Neural cell (in vitro differentiated cells): ENCODE data around the gene RPL27A. TPM values are rescaled to one million over a fixed set of nuclear protein-coding genes. Genes with fewer than 3 reads are reported as not detected.

Experiments used
- H2AFZ ChIP-seq: fragments of 200-600, 300-800 bp; sonication (generic), shearing (Covaris generic); 2 replicates; pipeline ENCODE4 v1.6.0; 2014; ENCODE audit warnings: low read depth, mild to moderate bottlenecking, antibody characterized with exemption, low read length, moderate library complexity
- H3F3A ChIP-seq: fragments of 200-600 bp; shearing (Covaris generic); 2 replicates; pipeline ENCODE4 v1.6.1; 2016; ENCODE audit warnings: mild to moderate bottlenecking, moderate library complexity, mixed read lengths, antibody characterized with exemption, low read length; ENCODE audit not compliant: insufficient read depth, poor library complexity, severe bottlenecking
- H3K27ac ChIP-seq: fragments of 200-600, 300-800 bp; sonication (generic), shearing (Covaris generic); 2 replicates; pipeline ENCODE4 v1.5.1; 2014; ENCODE audit warnings: mild to moderate bottlenecking, low read length, moderate library complexity
- H3K27me3 ChIP-seq: fragments of 300-800, 200-600 bp; sonication (generic), shearing (Covaris generic); 2 replicates; pipeline ENCODE4 v1.6.0; 2014; ENCODE audit warnings: mild to moderate bottlenecking, low read depth, low read length, moderate library complexity; ENCODE audit not compliant: insufficient read depth
- H3K36me3 ChIP-seq: fragments of 300-800, 200-600 bp; sonication (generic), shearing (Covaris generic); 2 replicates; pipeline ENCODE4 v1.5.1; 2014; ENCODE audit warnings: mild to moderate bottlenecking, antibody characterized with exemption, low read length, moderate library complexity; ENCODE audit not compliant: insufficient read depth
- H3K4me2 ChIP-seq: fragments of 300-800, 200-600 bp; sonication (generic), shearing (Covaris generic); 2 replicates; pipeline ENCODE4 v1.6.0; 2014; ENCODE audit warnings: mild to moderate bottlenecking, low read length
- H3K4me3 ChIP-seq: fragments of 300-800, 200-600 bp; sonication (generic), shearing (Covaris generic); 2 replicates; pipeline ENCODE4 v1.5.1; 2014; ENCODE audit warnings: mild to moderate bottlenecking, low read length, moderate library complexity
- H3K79me2 ChIP-seq: fragments of 200-600 bp; shearing (Covaris generic); replicated peaks from 2 replicates; pipeline ENCODE4 v1.6.0; 2014; ENCODE audit warnings: mild to moderate bottlenecking, low read length, moderate library complexity; ENCODE audit not compliant: insufficient read depth
- H3K9ac ChIP-seq: fragments of 300-800, 200-600 bp; sonication (generic), shearing (Covaris generic); 2 replicates; pipeline ENCODE4 v1.6.1; 2016; ENCODE audit warnings: mild to moderate bottlenecking, low read length, mixed read lengths
- H3K9me2 ChIP-seq: fragments of 200-600 bp; shearing (Covaris generic); 2 replicates; pipeline ENCODE4 v1.6.1; 2016; ENCODE audit warnings: mild to moderate bottlenecking, low read length, mixed read lengths; ENCODE audit not compliant: insufficient read depth
- H3K9me3 ChIP-seq: fragments of 200-600, 300-800 bp; sonication (generic), shearing (Covaris generic); 2 replicates; pipeline ENCODE4 v1.6.1; 2016; ENCODE audit warnings: mild to moderate bottlenecking, mixed run types, low read length, moderate library complexity, mixed read lengths
- H4K20me1 ChIP-seq: fragments of 200-600 bp; shearing (Covaris generic); 2 replicates; pipeline ENCODE4 v1.6.1; 2016; ENCODE audit warnings: mild to moderate bottlenecking, mixed run types; ENCODE audit not compliant: insufficient read depth
- CTCF ChIP-seq: fragments of 450-650 bp; IDR thresholded peaks from 2 replicates; pipeline ENCODE4 v1.5.1; 2014; ENCODE audit warnings: antibody characterized with exemption, mild to moderate bottlenecking, moderate library complexity; ENCODE audit not compliant: poor library complexity, severe bottlenecking
- EP300 ChIP-seq: fragments of 450-650 bp; conservative IDR thresholded peaks from 2 replicates; pipeline ENCODE4 v1.6.1; 2014; ENCODE audit warnings: antibody characterized with exemption, mild to moderate bottlenecking, moderate library complexity; ENCODE audit not compliant: poor library complexity, severe bottlenecking
- EZH2 ChIP-seq: fragments of 200-600, 300-800 bp; shearing (Covaris generic), sonication (generic); IDR thresholded peaks from 2 replicates; pipeline ENCODE4 v1.6.1; 2014; ENCODE audit warnings: antibody characterized with exemption, low read length, borderline replicate concordance, mild to moderate bottlenecking; ENCODE audit not compliant: insufficient read depth, poor library complexity, severe bottlenecking
- MXI1 ChIP-seq: fragments of 450-650 bp; conservative IDR thresholded peaks from 2 replicates; pipeline ENCODE4 v1.6.1; 2014; ENCODE audit warnings: antibody characterized with exemption, mild to moderate bottlenecking; ENCODE audit not compliant: poor library complexity, severe bottlenecking
- POLR2AphosphoS5 ChIP-seq: IDR thresholded peaks from 2 replicates; pipeline ENCODE4 v1.6.1; 2012
- RAD21 ChIP-seq: fragments of 450-650 bp; conservative IDR thresholded peaks from 2 replicates; pipeline ENCODE4 v1.6.1; 2014; ENCODE audit warnings: antibody characterized with exemption, mild to moderate bottlenecking, moderate library complexity
- REST ChIP-seq: IDR thresholded peaks from 2 replicates; pipeline ENCODE4 v1.6.1; 2012; ENCODE audit warnings: borderline replicate concordance
- SMC3 ChIP-seq: fragments of 450-650 bp; conservative IDR thresholded peaks from 2 replicates; pipeline ENCODE4 v1.6.1; 2014; ENCODE audit warnings: antibody characterized with exemption, mild to moderate bottlenecking, moderate library complexity; ENCODE audit not compliant: poor library complexity
- TAF1 ChIP-seq: IDR thresholded peaks from 2 replicates; pipeline ENCODE4 v1.6.1; 2012; ENCODE audit warnings: low read depth
- polyA plus RNA-seq: library from polyadenylated mRNA; depleted of rRNA; stranded (reverse); fragments of >200 nt; gene quantifications from 2 replicates; pipeline ENCODE4 v1.2.3, GENCODE V29; 2014

RPL27A gene
- polyA plus RNA-seq, 1 donor from 2014 or later: 700 TPM

- Histone ChIP-seq H3K36me3 (no peaks in the 10 kb centered on the region), H3K27me3 (no peaks in the 10 kb centered on the region), H4K20me1 (no peaks in the 10 kb centered on the region), H3K4me3 (no peak overlapping the region), H3K9ac (no peak overlapping the region), H3K4me2 (no peak overlapping the region), H3K9me3 (no peaks in the 10 kb centered on the region), H3F3A (no peaks in the 10 kb centered on the region), H2AFZ (no peak overlapping the region), H3K27ac (no peak overlapping the region), H3K9me2 (no peaks in the 10 kb centered on the region), H3K79me2 (no peaks in the 10 kb centered on the region)
- TF ChIP-seq RAD21 (no peak), TAF1 (no peak), CTCF (no peak), EZH2 (no peak), POLR2AphosphoS5 (no peak), EP300 (no peak), SMC3 (no peak), MXI1 (no peak), REST (no peak)
Observed at GRCh38 chr11:8698379-8698851, 15.8 kb downstream of the RPL27A start.

DNA sequence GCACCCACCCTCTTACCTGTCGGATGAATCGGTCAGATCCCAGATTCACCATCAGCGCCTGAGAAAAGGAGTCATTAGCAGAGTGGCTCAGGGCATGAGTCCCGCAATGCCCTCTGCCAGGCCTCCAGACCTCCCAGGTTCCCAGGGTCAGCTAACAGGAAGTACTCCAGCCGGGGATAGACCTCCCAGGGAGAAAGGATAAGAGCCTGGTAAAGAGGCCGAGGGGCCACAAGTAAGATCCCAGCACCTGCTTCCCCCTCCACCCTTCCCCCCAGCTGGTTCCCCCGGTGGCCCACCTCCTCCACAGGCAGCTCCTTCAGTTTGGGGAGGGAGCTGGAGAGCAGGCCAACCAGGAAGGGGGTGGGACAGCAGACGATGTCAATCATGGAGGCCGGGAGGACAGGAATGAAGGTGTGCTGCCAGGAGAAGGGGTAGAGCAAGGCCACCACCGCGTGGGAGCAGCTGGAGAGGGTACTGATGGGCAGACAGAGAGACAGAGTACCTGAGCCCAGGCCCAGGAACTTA is 16.4 kb downstream of the RPL27A start:
- Histone ChIP-seq H3F3A (no peaks in the 10 kb centered on the region), H3K79me2 (no peaks in the 10 kb centered on the region), H2AFZ (no peak overlapping the region), H3K9me3 (no peaks in the 10 kb centered on the region), H3K27me3 (no peaks in the 10 kb centered on the region), H3K4me2 (no peak overlapping the region), H4K20me1 (no peaks in the 10 kb centered on the region), H3K9me2 (no peaks in the 10 kb centered on the region), H3K4me3 (no peak overlapping the region), H3K27ac (no peak overlapping the region), H3K9ac (no peak overlapping the region), H3K36me3 (no peaks in the 10 kb centered on the region)
- TF ChIP-seq EZH2: no peak
- no peak for TF ChIP-seq MXI1

GRCh38 chr11:8699903-8700302 is 17.3 kb downstream of the RPL27A start:
- Histone ChIP-seq H3K27ac (no peak overlapping the region), H3F3A (no peaks in the 10 kb centered on the region), H2AFZ (no peak overlapping the region), H3K4me2 (no peak overlapping the region), H3K9ac (no peak overlapping the region), H3K36me3 (no peaks in the 10 kb centered on the region), H4K20me1 (no peaks in the 10 kb centered on the region), H3K4me3 (no peak overlapping the region), H3K9me2 (no peaks in the 10 kb centered on the region), H3K9me3 (no peaks in the 10 kb centered on the region), H3K27me3 (no peaks in the 10 kb centered on the region), H3K79me2 (no peaks in the 10 kb centered on the region)
- TF ChIP-seq POLR2AphosphoS5 (no peak), CTCF (no peak), SMC3 (no peak), EP300 (no peak)
